Measurements from ENCODE around the gene CALHM2. TPM values are rescaled to one million over a fixed set of nuclear protein-coding genes. Genes with fewer than 3 reads are reported as not detected.
A peak's percentile ranks its signal among the peaks of the same experiment; 100 is the strongest.
"Not testable (repeated sequence)": the region's sequence is repeated elsewhere in the genome, so short reads cannot be mapped to it uniquely, and the experiment has no call there.

Gene CALHM2
- total RNA-seq, 8 experiments from 2014 or later, result 1.1 to 32.8 (median 3.7) TPM

- Histone ChIP-seq H3K27ac (peak overlapping the region; percentile 51 to 52), H3K4me3 (no peak overlapping the region), H3K4me1 (replicated peaks in 1 of 2) (peaks cover 35 to 36% of the 10 kb centered on the region in 2 donors)
- 23 to 100% (median 68%) methylated on average over 1 to 6 of the region's 7 CpGs; no CpG with 5 or more reads in 4 of the 10 experiments for WGBS, 10 experiments
- in situ Hi-C loops (cut with MboI; ENCODE audit: low pct_unique_long_range_greater_than_20kb in 2 of 9, low sequenced_read_pairs in 9 of 9, unreplicated experiment in 9 of 9), result no loop called here
- ATAC-seq (replicated peaks in 6 of 8), result peak; percentile 72 to 93 (median 78)
Observed at GRCh38 chr10:103491729-103492364, 39.7 kb upstream of the CALHM2 start.

- in situ Hi-C loops (cut with MboI; ENCODE audit: low pct_unique_long_range_greater_than_20kb in 2 of 9, low sequenced_read_pairs in 9 of 9, unreplicated experiment in 9 of 9), result no loop called here
- no peak for ATAC-seq (replicated peaks in 6 of 8)
- Histone ChIP-seq H3K4me3 (no peak overlapping the region), H3K4me1 (replicated peaks in 1 of 2) (peaks cover 35 to 36% of the 10 kb centered on the region in 2 donors), H3K27ac (peak overlapping the region; percentile 24 to 25)
- WGBS, 10 experiments, result 67% methylated on average over 1 of the region's 1 CpG; no CpG with 5 or more reads in 9 of the 10 experiments
Observed at GRCh38 chr10:103490986-103491314, 38.8 kb upstream of the CALHM2 start.

GRCh38 chr10:103487410-103487708, 35.2 kb upstream of the CALHM2 start:
- no peak for ATAC-seq (replicated peaks in 6 of 8)
- Histone ChIP-seq H3K4me1 (replicated peaks in 1 of 2) (peaks cover 23% of the 10 kb centered on the region in 2 donors), H3K4me3 (no peak overlapping the region), H3K27ac (no peak overlapping the region)
- 48 to 100% (median 92%) methylated on average over 1 to 2 of the region's 2 CpGs; no CpG with 5 or more reads in 3 of the 10 experiments for WGBS, 10 experiments
- in situ Hi-C loops (cut with MboI; ENCODE audit: low pct_unique_long_range_greater_than_20kb in 2 of 9, low sequenced_read_pairs in 9 of 9, unreplicated experiment in 9 of 9), result no loop called here

- ATAC-seq (replicated peaks in 6 of 8); H3K27ac ChIP-seq; H3K4me3 ChIP-seq; in situ Hi-C loops (cut with MboI; ENCODE audit: low pct_unique_long_range_greater_than_20kb in 2 of 9, low sequenced_read_pairs in 9 of 9, unreplicated experiment in 9 of 9): not testable (repeated sequence)
- 38 to 100% (median 89%) methylated on average over 1 to 8 of the region's 8 CpGs for WGBS, 10 experiments
- peaks cover 18% of the 10 kb centered on the region in 2 donors for H3K4me1 ChIP-seq (replicated peaks in 1 of 2)
Observed at GRCh38 chr10:103486635-103487409, 34.7 kb upstream of the CALHM2 start.

GRCh38 chr10:103481974-103482531, 29.9 kb upstream of the CALHM2 start:
- 0 to 80% (median 21%) methylated on average over 1 to 9 of the region's 12 CpGs; no CpG with 5 or more reads in 2 of the 10 experiments for WGBS, 10 experiments
- ATAC-seq (replicated peaks in 6 of 8), result peak; percentile 22 to 73 (median 56)
- Histone ChIP-seq H3K4me3 (no peak overlapping the region), H3K4me1 (replicated peaks in 1 of 2) (peaks cover 0 to under 1% of the 10 kb centered on the region in 2 donors), H3K27ac (no peak overlapping the region)
- in situ Hi-C loops (cut with MboI; ENCODE audit: low pct_unique_long_range_greater_than_20kb in 2 of 9, low sequenced_read_pairs in 9 of 9, unreplicated experiment in 9 of 9), result no loop called here

- 80% methylated on average over 1 to 2 of the region's 5 CpGs; no CpG with 5 or more reads in 8 of the 10 experiments for WGBS, 10 experiments
- in situ Hi-C loops (cut with MboI; ENCODE audit: low pct_unique_long_range_greater_than_20kb in 2 of 9, low sequenced_read_pairs in 9 of 9, unreplicated experiment in 9 of 9), result no loop called here
Observed at GRCh38 chr10:103480521-103480920, 28.4 kb upstream of the CALHM2 start.

GRCh38 chr10:103479135-103479534, 27.0 kb upstream of the CALHM2 start, which contains the start of gene CALHM3:
TSS of gene CALHM3 (minus strand) at chr10:103479240. CDS start at chr10:103479032, 208 bp downstream.
- Histone ChIP-seq H3K4me3 (no peak within 1 kb of the TSS), H3K27ac (no peak within 1 kb of the TSS), H3K4me1 (replicated peaks in 1 of 2) (peaks cover 0 to 10% of the 10 kb centered on the region in 2 donors)
- WGBS, 10 experiments, result 0 to 87% (median 42%) methylated on average over 1 to 3 of the region's 7 CpGs; no CpG with 5 or more reads in 6 of the 10 experiments
- ATAC-seq (replicated peaks in 6 of 8), result peak; percentile 19 to 89 (median 39)
- in situ Hi-C loops (cut with MboI; ENCODE audit: low pct_unique_long_range_greater_than_20kb in 2 of 9, low sequenced_read_pairs in 9 of 9, unreplicated experiment in 9 of 9), result no loop called here

More at GRCh38 chr10:103480521-103480920, 28.4 kb upstream of the CALHM2 start:
- Histone ChIP-seq H3K27ac (no peak overlapping the region), H3K4me3 (no peak overlapping the region), H3K4me1 (replicated peaks in 1 of 2) (peaks cover 0 to 10% of the 10 kb centered on the region in 2 donors)
- no peak for ATAC-seq (replicated peaks in 6 of 8)

- WGBS, 10 experiments, result 20 to 100% (median 71%) methylated on average over 1 to 5 of the region's 22 CpGs; no CpG with 5 or more reads in 6 of the 10 experiments
- peak in 5 of 8 experiments; percentile 8 to 44 (median 40) for ATAC-seq (replicated peaks in 6 of 8)
- no peak overlapping the region for H3K4me3 ChIP-seq
- peaks cover 0 to 10% of the 10 kb centered on the region in 2 donors for H3K4me1 ChIP-seq (replicated peaks in 1 of 2)
- in situ Hi-C loops (cut with MboI; ENCODE audit: low pct_unique_long_range_greater_than_20kb in 2 of 9, low sequenced_read_pairs in 9 of 9, unreplicated experiment in 9 of 9), result no loop called here
- no peak overlapping the region for H3K27ac ChIP-seq
Observed at GRCh38 chr10:103478671-103479070, 26.5 kb upstream of the CALHM2 start.

GRCh38 chr10:103476046-103476768, 24.0 kb upstream of the CALHM2 start:
- Histone ChIP-seq H3K4me1 (replicated peaks in 1 of 2) (peaks cover 0 to 10% of the 10 kb centered on the region in 2 donors), H3K27ac (no peak overlapping the region), H3K4me3 (no peak overlapping the region)
- 40 to 100% (median 77%) methylated on average over 1 to 5 of the region's 11 CpGs; no CpG with 5 or more reads in 2 of the 10 experiments for WGBS, 10 experiments
- in situ Hi-C loops (cut with MboI; ENCODE audit: low pct_unique_long_range_greater_than_20kb in 2 of 9, low sequenced_read_pairs in 9 of 9, unreplicated experiment in 9 of 9), result no loop called here
- peak; percentile 24 to 96 (median 86) for ATAC-seq (replicated peaks in 6 of 8)

GRCh38 chr10:103475437-103475836, 23.3 kb upstream of the CALHM2 start:
- no peak for ATAC-seq (replicated peaks in 6 of 8)
- WGBS, 10 experiments, result 33 to 76% (median 62%) methylated on average over 1 to 3 of the region's 4 CpGs; no CpG with 5 or more reads in 5 of the 10 experiments
- Histone ChIP-seq H3K4me3 (no peak overlapping the region), H3K27ac (no peak overlapping the region), H3K4me1 (replicated peaks in 1 of 2) (peaks cover 0 to 10% of the 10 kb centered on the region in 2 donors)
- in situ Hi-C loops (cut with MboI; ENCODE audit: low pct_unique_long_range_greater_than_20kb in 2 of 9, low sequenced_read_pairs in 9 of 9, unreplicated experiment in 9 of 9), result no loop called here

GRCh38 chr10:103474077-103474476, 21.9 kb upstream of the CALHM2 start:
- Histone ChIP-seq H3K4me1 (replicated peaks in 1 of 2) (peaks cover 0 to 10% of the 10 kb centered on the region in 2 donors), H3K4me3 (no peak overlapping the region), H3K27ac (no peak overlapping the region)
- in situ Hi-C loops (cut with MboI; ENCODE audit: low pct_unique_long_range_greater_than_20kb in 2 of 9, low sequenced_read_pairs in 9 of 9, unreplicated experiment in 9 of 9), result no loop called here
- 71 to 91% (median 81%) methylated on average over 3 of the region's 3 CpGs; no CpG with 5 or more reads in 1 of the 10 experiments for WGBS, 10 experiments
- no peak for ATAC-seq (replicated peaks in 6 of 8)

- peaks cover 0 to 10% of the 10 kb centered on the region in 2 donors for H3K4me1 ChIP-seq (replicated peaks in 1 of 2)
- no peak for ATAC-seq (replicated peaks in 6 of 8)
- no peak overlapping the region for H3K27ac ChIP-seq
- H3K4me3 ChIP-seq, result no peak overlapping the region
- in situ Hi-C loops (cut with MboI; ENCODE audit: low pct_unique_long_range_greater_than_20kb in 2 of 9, low sequenced_read_pairs in 9 of 9, unreplicated experiment in 9 of 9), result no loop called here
- 67 to 98% (median 90%) methylated on average over 3 to 18 of the region's 32 CpGs; no CpG with 5 or more reads in 7 of the 10 experiments for WGBS, 10 experiments
Observed at GRCh38 chr10:103473261-103473671, 21.1 kb upstream of the CALHM2 start.
